ENCODE measurements around the gene FDCSP.
"Not testable (repeated sequence)": the region's sequence is repeated elsewhere in the genome, so short reads cannot be mapped to it uniquely, and the experiment has no call there.

Gene FDCSP

GRCh38 chr4:70191647-70192046 is 34.3 kb upstream of the FDCSP start:
- no peak overlapping the region for H3K27ac ChIP-seq (ENCODE audit: low read depth in 2 of 2, low read length in 2 of 2)
- no peaks in the 10 kb centered on the region for H3K4me1 ChIP-seq (ENCODE audit: control insufficient read depth in 2 of 2, insufficient read depth in 2 of 2, low read length in 2 of 2)
- no peak overlapping the region for H3K9ac ChIP-seq (ENCODE audit: low read depth in 1 of 2, low read length in 2 of 2)
- no peaks in the 10 kb centered on the region for H3K36me3 ChIP-seq (ENCODE audit: control insufficient read depth in 2 of 2, insufficient read depth in 2 of 2, low read length in 2 of 2)
- no peaks in the 10 kb centered on the region for H3K9me3 ChIP-seq (ENCODE audit: control insufficient read depth in 2 of 2, low read length in 2 of 2)
- no peaks in the 10 kb centered on the region for H3K27me3 ChIP-seq (ENCODE audit: control insufficient read depth in 2 of 2, insufficient read depth in 2 of 2, low read length in 2 of 2)
- H3K4me3 ChIP-seq (ENCODE audit: low read length in 2 of 2), result no peak overlapping the region

GRCh38 chr4:70192895-70193294 is 33.0 kb upstream of the FDCSP start:
- Histone ChIP-seq H3K9ac (ENCODE audit: low read depth in 1 of 2, low read length in 2 of 2) (no peak overlapping the region), H3K36me3 (ENCODE audit: control insufficient read depth in 2 of 2, insufficient read depth in 2 of 2, low read length in 2 of 2) (no peaks in the 10 kb centered on the region), H3K27ac (ENCODE audit: low read depth in 2 of 2, low read length in 2 of 2) (no peak overlapping the region), H3K4me1 (ENCODE audit: control insufficient read depth in 2 of 2, insufficient read depth in 2 of 2, low read length in 2 of 2) (no peaks in the 10 kb centered on the region), H3K4me3 (ENCODE audit: low read length in 2 of 2) (no peak overlapping the region), H3K27me3 (ENCODE audit: control insufficient read depth in 2 of 2, insufficient read depth in 2 of 2, low read length in 2 of 2) (no peaks in the 10 kb centered on the region), H3K9me3 (ENCODE audit: control insufficient read depth in 2 of 2, low read length in 2 of 2) (no peaks in the 10 kb centered on the region)

- Histone ChIP-seq H3K27me3 (ENCODE audit: control insufficient read depth in 2 of 2, insufficient read depth in 2 of 2, low read length in 2 of 2) (no peaks in the 10 kb centered on the region), H3K4me3 (ENCODE audit: low read length in 2 of 2) (no peak within 1 kb of the TSS), H3K9ac (ENCODE audit: low read depth in 1 of 2, low read length in 2 of 2) (no peak within 1 kb of the TSS), H3K9me3 (ENCODE audit: control insufficient read depth in 2 of 2, low read length in 2 of 2) (no peaks in the 10 kb centered on the region), H3K4me1 (ENCODE audit: control insufficient read depth in 2 of 2, insufficient read depth in 2 of 2, low read length in 2 of 2) (no peaks in the 10 kb centered on the region), H3K36me3 (ENCODE audit: control insufficient read depth in 2 of 2, insufficient read depth in 2 of 2, low read length in 2 of 2) (no peaks in the 10 kb centered on the region), H3K27ac (ENCODE audit: low read depth in 2 of 2, low read length in 2 of 2) (no peak within 1 kb of the TSS)
Measured at GRCh38 chr4:70195425-70195824, 30.5 kb upstream of the FDCSP start, which contains the start of gene ODAM. Gene ODAM, plus strand, starts transcription at chr4:70195725. Its CDS starts 819 bp downstream, at chr4:70196544.

GRCh38 chr4:70196857-70197256 is 29.1 kb upstream of the FDCSP start:
- Histone ChIP-seq H3K9me3 (ENCODE audit: control insufficient read depth in 2 of 2, low read length in 2 of 2) (no peaks in the 10 kb centered on the region), H3K9ac (ENCODE audit: low read depth in 1 of 2, low read length in 2 of 2) (no peak overlapping the region), H3K27ac (ENCODE audit: low read depth in 2 of 2, low read length in 2 of 2) (no peak overlapping the region), H3K27me3 (ENCODE audit: control insufficient read depth in 2 of 2, insufficient read depth in 2 of 2, low read length in 2 of 2) (no peaks in the 10 kb centered on the region), H3K36me3 (ENCODE audit: control insufficient read depth in 2 of 2, insufficient read depth in 2 of 2, low read length in 2 of 2) (no peaks in the 10 kb centered on the region), H3K4me3 (ENCODE audit: low read length in 2 of 2) (no peak overlapping the region), H3K4me1 (ENCODE audit: control insufficient read depth in 2 of 2, insufficient read depth in 2 of 2, low read length in 2 of 2) (no peaks in the 10 kb centered on the region)

- no peak overlapping the region for H3K9ac ChIP-seq (ENCODE audit: low read depth in 1 of 2, low read length in 2 of 2)
- H3K27ac ChIP-seq (ENCODE audit: low read depth in 2 of 2, low read length in 2 of 2), result no peak overlapping the region
- no peaks in the 10 kb centered on the region for H3K4me1 ChIP-seq (ENCODE audit: control insufficient read depth in 2 of 2, insufficient read depth in 2 of 2, low read length in 2 of 2)
- H3K36me3 ChIP-seq (ENCODE audit: control insufficient read depth in 2 of 2, insufficient read depth in 2 of 2, low read length in 2 of 2), result no peaks in the 10 kb centered on the region
- no peaks in the 10 kb centered on the region for H3K9me3 ChIP-seq (ENCODE audit: control insufficient read depth in 2 of 2, low read length in 2 of 2)
- H3K27me3 ChIP-seq (ENCODE audit: control insufficient read depth in 2 of 2, insufficient read depth in 2 of 2, low read length in 2 of 2), result no peaks in the 10 kb centered on the region
- no peak overlapping the region for H3K4me3 ChIP-seq (ENCODE audit: low read length in 2 of 2)
Measured at GRCh38 chr4:70197842-70198241, 28.1 kb upstream of the FDCSP start.

- no peaks in the 10 kb centered on the region for H3K27me3 ChIP-seq (ENCODE audit: control insufficient read depth in 2 of 2, insufficient read depth in 2 of 2, low read length in 2 of 2)
- H3K9me3 ChIP-seq (ENCODE audit: control insufficient read depth in 2 of 2, low read length in 2 of 2), result no peaks in the 10 kb centered on the region
- H3K27ac ChIP-seq (ENCODE audit: low read depth in 2 of 2, low read length in 2 of 2), result no peak overlapping the region
- no peaks in the 10 kb centered on the region for H3K36me3 ChIP-seq (ENCODE audit: control insufficient read depth in 2 of 2, insufficient read depth in 2 of 2, low read length in 2 of 2)
- H3K4me3 ChIP-seq (ENCODE audit: low read length in 2 of 2), result no peak overlapping the region
- no peak overlapping the region for H3K9ac ChIP-seq (ENCODE audit: low read depth in 1 of 2, low read length in 2 of 2)
- no peaks in the 10 kb centered on the region for H3K4me1 ChIP-seq (ENCODE audit: control insufficient read depth in 2 of 2, insufficient read depth in 2 of 2, low read length in 2 of 2)
Measured at GRCh38 chr4:70203601-70204000, 22.3 kb upstream of the FDCSP start.

- not testable (repeated sequence) for H3K27ac ChIP-seq (ENCODE audit: low read depth in 2 of 2, low read length in 2 of 2); H3K36me3 ChIP-seq (ENCODE audit: control insufficient read depth in 2 of 2, insufficient read depth in 2 of 2, low read length in 2 of 2)
Measured at GRCh38 chr4:70212752-70213151, 13.2 kb upstream of the FDCSP start.

GRCh38 chr4:70216109-70216508 is 9.8 kb upstream of the FDCSP start:
- not testable (repeated sequence) for H3K4me1 ChIP-seq (ENCODE audit: control insufficient read depth in 2 of 2, insufficient read depth in 2 of 2, low read length in 2 of 2); H3K9ac ChIP-seq (ENCODE audit: low read depth in 1 of 2, low read length in 2 of 2); H3K27ac ChIP-seq (ENCODE audit: low read depth in 2 of 2, low read length in 2 of 2); H3K36me3 ChIP-seq (ENCODE audit: control insufficient read depth in 2 of 2, insufficient read depth in 2 of 2, low read length in 2 of 2); H3K4me3 ChIP-seq (ENCODE audit: low read length in 2 of 2); H3K9me3 ChIP-seq (ENCODE audit: control insufficient read depth in 2 of 2, low read length in 2 of 2); H3K27me3 ChIP-seq (ENCODE audit: control insufficient read depth in 2 of 2, insufficient read depth in 2 of 2, low read length in 2 of 2)

More at GRCh38 chr4:70212752-70213151, 13.2 kb upstream of the FDCSP start:
- H3K27me3 ChIP-seq (ENCODE audit: control insufficient read depth in 2 of 2, insufficient read depth in 2 of 2, low read length in 2 of 2); H3K4me3 ChIP-seq (ENCODE audit: low read length in 2 of 2); H3K9ac ChIP-seq (ENCODE audit: low read depth in 1 of 2, low read length in 2 of 2); H3K9me3 ChIP-seq (ENCODE audit: control insufficient read depth in 2 of 2, low read length in 2 of 2); H3K4me1 ChIP-seq (ENCODE audit: control insufficient read depth in 2 of 2, insufficient read depth in 2 of 2, low read length in 2 of 2): not testable (repeated sequence)

GRCh38 chr4:70216550-70216949 is 9.4 kb upstream of the FDCSP start:
- not testable (repeated sequence) for H3K36me3 ChIP-seq (ENCODE audit: control insufficient read depth in 2 of 2, insufficient read depth in 2 of 2, low read length in 2 of 2); H3K9ac ChIP-seq (ENCODE audit: low read depth in 1 of 2, low read length in 2 of 2); H3K27me3 ChIP-seq (ENCODE audit: control insufficient read depth in 2 of 2, insufficient read depth in 2 of 2, low read length in 2 of 2); H3K4me1 ChIP-seq (ENCODE audit: control insufficient read depth in 2 of 2, insufficient read depth in 2 of 2, low read length in 2 of 2); H3K4me3 ChIP-seq (ENCODE audit: low read length in 2 of 2); H3K9me3 ChIP-seq (ENCODE audit: control insufficient read depth in 2 of 2, low read length in 2 of 2); H3K27ac ChIP-seq (ENCODE audit: low read depth in 2 of 2, low read length in 2 of 2)

- H3K4me3 ChIP-seq (ENCODE audit: low read length in 2 of 2); H3K9me3 ChIP-seq (ENCODE audit: control insufficient read depth in 2 of 2, low read length in 2 of 2); H3K36me3 ChIP-seq (ENCODE audit: control insufficient read depth in 2 of 2, insufficient read depth in 2 of 2, low read length in 2 of 2); H3K4me1 ChIP-seq (ENCODE audit: control insufficient read depth in 2 of 2, insufficient read depth in 2 of 2, low read length in 2 of 2); H3K27ac ChIP-seq (ENCODE audit: low read depth in 2 of 2, low read length in 2 of 2); H3K27me3 ChIP-seq (ENCODE audit: control insufficient read depth in 2 of 2, insufficient read depth in 2 of 2, low read length in 2 of 2); H3K9ac ChIP-seq (ENCODE audit: low read depth in 1 of 2, low read length in 2 of 2): not testable (repeated sequence)
Measured at GRCh38 chr4:70221389-70221788, 4.5 kb upstream of the FDCSP start.

GRCh38 chr4:70221818-70222217 is 4.1 kb upstream of the FDCSP start:
- not testable (repeated sequence) for H3K27ac ChIP-seq (ENCODE audit: low read depth in 2 of 2, low read length in 2 of 2); H3K9ac ChIP-seq (ENCODE audit: low read depth in 1 of 2, low read length in 2 of 2); H3K9me3 ChIP-seq (ENCODE audit: control insufficient read depth in 2 of 2, low read length in 2 of 2); H3K4me3 ChIP-seq (ENCODE audit: low read length in 2 of 2); H3K4me1 ChIP-seq (ENCODE audit: control insufficient read depth in 2 of 2, insufficient read depth in 2 of 2, low read length in 2 of 2); H3K36me3 ChIP-seq (ENCODE audit: control insufficient read depth in 2 of 2, insufficient read depth in 2 of 2, low read length in 2 of 2); H3K27me3 ChIP-seq (ENCODE audit: control insufficient read depth in 2 of 2, insufficient read depth in 2 of 2, low read length in 2 of 2)
